SKM-1 treated with dmso at 0.1 percent for 144 hours (cell line): Measurements from ENCODE around the gene ZFPL1.
A peak's percentile ranks its signal among the peaks of the same experiment; 100 is the strongest.

Experiments used
- DNase-seq: peaks from one replicate; lab custom pipeline; 2025; ENCODE audit not compliant: unreplicated experiment; lab: John Stamatoyannopoulos, UW

ZFPL1 gene

DNA sequence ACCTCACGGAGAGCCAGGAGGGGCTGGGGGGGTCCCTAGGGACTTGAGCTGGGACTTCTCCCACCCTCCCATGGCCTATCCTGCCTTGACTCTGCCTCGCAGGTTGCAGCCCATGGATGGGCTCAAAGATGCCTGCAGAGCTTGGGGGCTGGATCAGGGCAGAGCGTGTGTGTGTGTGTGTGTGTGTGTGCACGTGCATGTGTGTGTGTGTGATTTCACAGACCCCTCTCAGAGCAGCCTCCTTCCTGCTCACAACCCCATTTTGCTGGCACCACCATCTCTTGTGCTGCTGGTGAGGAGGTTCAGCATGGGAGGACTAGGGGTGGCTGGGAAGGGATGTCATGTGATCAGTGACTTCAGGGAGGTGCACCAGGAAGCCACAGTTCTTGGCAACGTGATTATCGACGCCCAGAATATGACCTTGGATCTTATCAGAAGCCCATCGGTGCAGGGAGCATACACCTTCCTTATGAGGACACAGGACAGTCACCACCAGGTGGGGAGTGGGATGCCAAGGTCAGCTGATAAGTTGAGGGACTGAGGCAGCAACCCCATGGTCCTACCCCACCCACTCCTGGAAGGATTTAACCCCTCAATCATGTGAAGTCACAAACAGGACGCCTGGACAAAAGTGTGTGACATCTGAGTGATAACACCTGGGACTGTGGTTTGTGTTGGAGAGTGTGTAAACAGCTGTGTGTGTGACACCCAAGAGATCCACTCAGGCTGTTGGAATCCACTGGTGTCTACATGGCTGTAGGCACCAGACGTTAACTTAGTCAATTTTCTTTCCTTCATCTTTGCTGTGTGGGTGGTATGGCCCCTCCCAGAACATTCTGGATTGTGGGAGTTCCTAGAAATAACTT, 23.8 kb upstream of the ZFPL1 start:
- DNase-seq, result no peak

DNA sequence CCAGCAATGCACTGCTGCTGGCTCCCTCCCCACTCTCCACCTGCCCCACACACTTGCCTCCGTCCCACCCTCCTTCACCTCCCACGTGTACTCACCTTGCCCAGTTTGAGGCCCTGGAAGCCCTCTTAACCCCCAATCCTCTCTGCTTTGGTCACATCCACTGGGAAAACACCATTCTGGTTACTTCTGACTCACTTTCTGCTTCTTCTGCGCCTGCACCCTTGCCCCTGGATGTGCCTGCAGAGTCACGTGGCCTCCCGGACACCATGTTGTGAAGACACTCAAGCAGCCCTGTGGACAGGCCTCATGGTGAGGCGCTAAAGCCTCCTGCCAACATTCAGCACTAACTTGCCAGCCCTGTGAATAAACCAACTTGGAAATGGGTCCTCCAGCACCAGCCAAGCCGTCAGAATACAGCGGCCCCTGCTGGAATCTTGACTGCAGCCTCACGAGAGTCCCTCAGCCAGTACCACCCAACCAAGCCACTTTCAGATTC, 23.1 kb upstream of the ZFPL1 start:
- no peak for DNase-seq

DNA sequence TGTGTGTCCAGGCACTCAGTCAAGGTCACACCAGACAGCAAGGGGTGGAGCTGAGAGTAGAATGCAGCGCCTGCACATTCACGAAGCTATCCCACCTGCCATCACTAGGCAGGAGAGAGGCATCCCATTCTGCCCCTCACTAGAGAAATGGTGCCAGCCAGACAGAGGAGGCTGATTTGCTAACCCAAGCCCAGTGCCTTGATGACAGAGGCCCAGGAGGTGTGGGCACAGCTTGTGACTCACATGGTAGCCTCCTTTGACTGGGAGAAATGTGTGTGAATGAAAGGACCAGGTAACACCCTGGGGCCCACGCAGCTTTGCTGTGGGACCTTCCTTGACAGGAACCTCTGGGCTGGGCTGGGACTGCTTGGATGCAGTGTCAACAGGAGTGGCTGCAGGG, 20.5 kb upstream of the ZFPL1 start:
- no peak for DNase-seq

DNA sequence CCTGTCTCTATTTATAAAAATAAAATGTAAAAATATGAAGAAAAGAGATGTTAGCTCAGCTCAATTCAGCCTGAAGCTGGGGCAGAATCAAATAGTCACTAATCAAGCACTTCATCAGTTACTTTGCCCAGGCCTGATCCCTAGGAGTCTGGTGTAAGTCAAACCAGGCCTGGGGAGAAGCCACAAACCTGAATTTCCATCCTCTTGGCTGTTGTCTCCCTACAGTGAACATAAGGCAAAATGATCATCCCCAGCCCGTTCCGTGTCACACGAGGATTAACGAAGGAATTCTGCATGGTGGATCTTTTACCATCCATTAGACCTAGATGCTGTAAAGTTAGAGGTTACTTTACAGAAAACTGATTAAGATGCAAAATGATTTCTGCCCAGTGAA, 19.2 kb upstream of the ZFPL1 start:
- no peak for DNase-seq

DNA sequence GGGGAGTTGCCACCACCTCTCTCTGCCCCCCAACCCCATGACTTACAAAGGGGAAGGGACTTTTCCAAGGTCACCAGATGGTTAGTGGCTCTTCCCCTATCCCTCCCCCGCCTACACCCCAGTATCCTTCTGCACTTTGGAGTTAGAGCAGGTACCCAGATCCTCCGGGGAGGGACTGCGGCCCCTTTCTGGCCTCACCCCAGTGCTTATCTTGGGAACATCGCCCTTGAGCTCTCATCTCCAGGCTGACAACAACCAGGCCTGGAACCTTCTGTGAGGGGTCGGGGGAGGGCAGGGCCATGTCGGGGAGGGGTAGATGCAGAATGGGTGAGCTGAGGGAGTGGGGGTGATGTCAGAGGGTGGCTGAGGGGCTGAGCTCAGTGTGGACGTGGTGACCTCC, 18.2 kb upstream of the ZFPL1 start:
- no peak for DNase-seq

DNA sequence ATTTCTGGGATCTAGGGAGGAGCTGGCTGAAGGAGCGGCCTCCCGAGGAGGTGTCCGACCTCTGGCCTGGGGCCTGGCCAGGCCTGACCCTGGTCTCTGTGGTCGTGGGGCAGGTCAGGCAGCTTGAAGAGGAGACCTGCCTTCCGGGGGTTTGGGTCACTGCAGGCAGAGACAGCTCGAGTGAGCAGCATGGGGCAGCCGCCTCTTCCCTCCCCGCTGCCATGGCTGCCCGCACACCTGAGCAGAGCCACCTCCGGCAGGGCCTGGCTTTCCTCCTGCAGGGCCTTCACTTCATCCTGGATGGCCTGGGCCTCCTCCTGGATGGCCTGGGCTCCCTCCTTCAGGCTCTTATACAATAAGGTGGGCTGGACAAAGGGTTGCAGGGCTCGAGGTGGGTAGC, 17.7 kb upstream of the ZFPL1 start:
- DNase-seq, result no peak

DNA sequence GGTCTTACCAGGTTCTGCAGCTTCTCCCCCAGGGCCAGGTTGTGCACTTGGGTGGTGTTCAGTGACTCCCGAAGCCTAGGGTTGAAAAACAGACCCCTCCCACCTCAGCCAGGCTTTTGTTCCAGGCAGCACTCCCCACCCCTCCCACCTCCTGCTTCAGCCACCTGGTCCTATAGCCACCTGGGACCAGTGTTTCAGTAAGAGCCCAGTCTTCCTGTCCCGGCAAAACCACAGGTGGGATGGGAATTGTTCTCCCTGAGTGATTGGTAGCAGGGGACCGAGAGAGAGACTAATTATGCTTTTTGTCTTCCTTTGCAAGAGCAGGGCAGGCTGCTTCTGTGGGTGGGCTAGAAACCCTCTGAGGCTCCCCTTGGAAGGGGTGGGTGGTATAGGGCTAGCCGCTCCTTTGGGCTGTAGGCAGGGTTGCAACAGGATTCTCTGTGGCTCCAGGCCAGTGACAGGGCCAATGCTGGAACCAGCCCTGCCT, 17.2 kb upstream of the ZFPL1 start:
- DNase-seq, result no peak

DNA sequence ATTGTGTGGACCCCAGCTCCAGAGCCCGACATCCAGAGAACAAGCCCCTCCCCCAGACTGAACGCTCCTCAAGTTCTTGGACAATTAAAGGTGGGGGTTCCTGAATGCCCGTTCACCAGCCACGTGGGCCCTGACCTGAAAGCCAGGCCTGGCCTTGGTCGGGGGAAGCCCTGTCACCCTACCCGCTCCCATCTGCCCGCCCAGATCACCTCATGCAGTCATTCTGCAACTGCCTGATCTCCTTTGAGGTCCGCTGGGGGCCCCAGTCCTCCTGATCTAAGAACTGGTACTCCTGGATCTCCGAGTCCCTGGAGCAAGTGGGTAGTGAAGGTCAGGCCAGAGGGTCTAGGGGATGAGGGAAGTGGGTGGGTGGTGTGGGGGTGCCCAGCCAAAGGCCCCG, 16.6 kb upstream of the ZFPL1 start:
- no peak for DNase-seq

DNA sequence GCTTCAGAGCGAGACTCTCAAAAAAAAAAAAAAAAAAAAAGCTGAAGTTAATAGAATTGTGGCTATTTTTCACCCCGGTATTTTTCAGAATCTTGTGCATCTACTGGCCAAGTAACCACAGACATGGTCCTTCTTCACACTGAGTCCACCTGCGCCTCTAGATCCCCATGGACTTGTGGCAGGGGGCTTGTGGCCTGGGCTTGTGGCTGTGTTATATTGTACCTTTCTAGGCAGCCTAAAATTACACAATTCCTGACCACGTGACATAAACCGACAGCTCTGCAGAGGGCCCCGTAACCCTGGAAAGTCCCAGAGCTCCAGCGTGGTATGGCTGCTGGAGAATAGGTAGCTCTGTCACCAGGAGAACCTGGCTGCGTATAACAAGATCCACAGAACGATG, 14.8 kb upstream of the ZFPL1 start:
- DNase-seq, result peak; percentile 48

DNA sequence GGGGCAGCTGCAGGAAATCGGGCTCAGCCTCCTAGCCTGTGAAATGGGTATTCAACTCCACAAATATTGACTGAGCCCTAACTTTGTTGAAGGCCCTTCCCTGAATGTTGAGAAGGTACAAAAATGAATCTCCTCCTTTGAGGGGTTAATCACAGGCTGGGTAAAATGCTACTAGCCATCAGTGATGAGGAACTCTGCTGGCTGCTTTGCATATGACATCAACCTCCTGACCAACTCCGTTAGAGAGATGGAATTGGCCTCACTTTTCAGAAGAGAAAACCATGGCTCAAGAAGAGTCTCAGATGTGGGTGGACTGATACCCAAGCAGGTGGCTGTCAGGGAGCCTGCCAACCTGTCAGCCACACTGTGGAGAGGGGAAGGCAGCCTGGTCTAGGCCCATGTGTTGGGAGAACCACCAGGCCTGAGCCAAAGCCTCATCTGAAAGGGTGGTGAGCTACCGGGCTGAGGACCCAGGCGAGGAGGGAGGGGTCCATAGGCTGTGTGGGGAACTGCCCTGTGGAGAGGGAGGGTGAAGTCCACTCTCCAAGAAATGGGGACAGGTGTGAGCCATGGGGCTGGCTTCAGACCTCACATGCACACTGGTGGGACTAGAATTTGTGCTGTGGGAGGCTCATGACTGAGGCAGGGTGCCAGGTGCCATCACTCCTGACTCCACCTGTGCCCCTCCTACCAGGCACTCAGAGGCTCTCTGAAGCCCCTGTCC, 12.0 kb upstream of the ZFPL1 start:
- no peak for DNase-seq

DNA sequence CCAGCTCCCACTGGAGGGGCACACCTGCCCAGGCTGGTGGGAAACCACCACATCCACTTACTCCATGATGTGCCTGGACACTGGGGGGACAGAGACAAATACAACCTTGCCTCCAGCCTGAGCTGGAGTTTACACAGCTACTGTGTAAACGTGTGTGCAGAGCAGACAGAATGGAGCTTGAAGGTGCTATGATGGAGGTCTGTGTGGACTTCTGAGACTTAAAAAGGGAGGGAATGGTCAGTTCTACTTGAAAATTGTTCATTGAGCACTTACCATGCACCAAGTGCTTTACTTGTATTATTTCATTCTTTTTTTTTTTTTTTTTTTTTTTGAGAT, 11.4 kb upstream of the ZFPL1 start:
- no peak for DNase-seq

DNA sequence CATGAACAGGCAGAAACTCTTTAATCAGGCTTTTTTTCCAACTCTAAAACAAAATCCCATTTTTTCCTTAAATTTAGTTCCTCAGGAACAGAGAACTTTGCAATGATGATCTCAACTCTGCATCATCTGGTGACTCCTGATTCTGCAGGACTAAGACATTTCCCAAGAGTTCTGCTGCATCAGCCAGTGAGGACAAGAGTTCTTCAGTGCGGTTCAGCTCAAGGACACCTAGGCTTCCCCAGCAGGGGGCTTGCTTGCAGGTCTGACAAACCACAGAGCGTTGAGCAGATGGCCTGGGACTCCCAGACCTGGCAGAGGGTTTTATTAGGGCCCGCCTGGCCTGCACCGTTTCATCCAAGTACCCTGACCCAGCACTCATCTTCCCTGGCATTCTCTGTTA, 6.6 kb upstream of the ZFPL1 start:
- no peak for DNase-seq

DNA sequence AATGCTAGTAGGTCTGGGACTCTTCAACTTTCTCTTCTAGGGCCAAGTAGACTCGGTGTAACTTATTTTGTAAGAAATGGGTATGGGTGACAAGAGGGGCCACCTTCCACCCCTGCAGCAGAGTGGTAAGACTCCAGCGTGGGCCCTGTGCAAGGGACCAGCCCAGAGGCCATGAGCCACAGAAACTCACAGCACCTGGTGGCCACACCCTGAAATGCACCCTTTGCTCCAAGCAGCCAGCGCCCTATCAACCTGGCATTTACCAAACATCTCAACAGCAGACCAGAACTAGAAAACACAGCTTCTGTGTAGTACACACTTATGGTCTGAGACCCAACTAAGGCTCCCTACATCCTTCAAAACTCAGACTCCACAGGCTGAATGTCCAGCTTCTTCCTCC, 5.9 kb upstream of the ZFPL1 start:
- peak; percentile 33 for DNase-seq

DNA sequence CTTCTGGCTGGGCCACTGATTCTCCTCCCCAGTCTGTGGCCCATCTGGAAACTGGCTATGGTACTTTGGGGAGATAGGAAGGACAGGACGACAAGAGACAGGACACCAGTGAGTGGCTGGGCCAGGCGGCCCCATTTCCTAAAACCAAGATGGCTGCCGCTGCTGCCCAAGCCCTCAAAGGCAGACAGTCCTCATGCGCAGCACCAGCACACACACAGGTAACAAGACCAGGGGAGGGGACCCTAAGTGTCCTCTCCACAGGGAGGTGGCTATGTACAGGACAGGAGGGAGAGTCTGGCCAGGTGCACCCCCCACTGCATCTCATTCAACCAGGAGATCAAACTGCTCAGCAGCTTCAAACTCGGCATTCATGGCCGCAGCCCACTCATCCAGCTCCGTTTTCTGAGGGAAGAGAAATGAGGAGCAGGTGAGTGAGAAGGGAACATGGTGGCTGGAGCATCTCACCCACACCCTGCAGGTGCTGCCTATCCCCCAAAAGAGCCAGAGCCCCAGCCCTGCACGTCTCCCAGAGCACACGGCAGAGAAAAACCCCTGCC, 5.2 kb upstream of the ZFPL1 start:
- no peak for DNase-seq

DNA sequence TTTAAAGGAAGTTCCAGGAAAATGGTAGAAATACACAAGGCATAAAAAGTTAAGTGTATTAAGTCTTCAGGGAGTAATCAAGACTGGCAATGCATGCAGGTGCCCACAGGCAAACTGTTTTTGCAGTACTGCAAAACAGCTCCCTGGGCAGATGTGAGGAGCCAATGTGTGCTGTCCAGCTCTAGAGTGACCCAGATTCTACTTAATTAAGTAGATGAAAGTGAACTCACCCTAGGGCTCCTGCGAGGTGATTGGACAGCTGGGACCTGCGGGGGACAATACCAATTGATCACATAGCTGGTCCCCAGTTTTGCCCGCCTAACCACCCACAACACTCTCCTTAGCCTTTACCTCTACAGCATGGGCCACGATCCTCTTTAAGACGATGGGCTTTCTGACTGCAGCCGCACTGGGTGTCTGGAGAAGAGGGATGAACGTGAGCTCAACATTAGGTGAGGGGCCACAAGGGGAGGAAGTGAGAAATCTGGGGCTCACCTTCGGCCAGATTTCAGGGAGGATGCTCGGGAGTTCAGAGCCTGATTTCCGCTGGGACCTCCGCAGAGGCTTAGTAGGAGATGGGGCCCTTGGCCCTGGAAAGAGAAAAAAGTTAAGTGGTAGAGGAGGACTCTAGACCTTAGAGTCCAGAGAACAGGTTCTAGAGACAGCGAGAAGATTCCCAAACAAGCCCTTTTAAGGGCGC, 738 bp upstream of the ZFPL1 start:
- DNase-seq, result no peak

DNA sequence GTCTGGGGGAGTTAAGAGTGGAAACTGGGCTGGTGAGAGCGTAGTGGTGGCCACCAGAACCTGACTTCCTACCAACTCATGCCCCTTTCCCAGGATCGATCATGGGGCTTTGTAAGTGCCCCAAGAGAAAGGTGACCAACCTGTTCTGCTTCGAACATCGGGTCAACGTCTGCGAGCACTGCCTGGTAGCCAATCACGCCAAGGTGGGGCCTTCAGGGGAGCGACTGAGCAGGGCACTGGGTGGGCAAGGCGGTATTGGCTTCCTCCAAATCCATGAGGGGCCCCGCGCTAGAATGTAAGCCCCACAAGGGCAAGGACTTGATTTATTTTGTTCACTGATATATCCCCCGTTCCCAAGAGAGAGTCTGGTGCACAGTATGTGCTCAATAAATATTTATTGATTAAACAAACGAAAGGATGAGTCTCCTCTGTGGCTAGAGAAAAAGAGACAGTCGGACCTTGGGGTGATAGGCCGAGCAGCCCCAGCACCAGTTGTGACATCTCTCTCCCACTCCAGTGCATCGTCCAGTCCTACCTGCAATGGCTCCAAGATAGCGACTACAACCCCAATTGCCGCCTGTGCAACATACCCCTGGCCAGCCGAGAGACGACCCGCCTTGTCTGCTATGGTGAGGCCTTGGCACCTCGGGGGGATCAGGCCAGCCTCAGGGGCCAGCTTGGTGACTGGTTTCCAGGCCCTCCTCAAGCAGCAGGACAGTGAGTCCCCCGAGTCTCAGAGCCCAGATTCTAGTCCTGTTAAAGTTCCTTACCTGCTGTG, 765 bp downstream of the ZFPL1 start:
- no peak for DNase-seq

DNA sequence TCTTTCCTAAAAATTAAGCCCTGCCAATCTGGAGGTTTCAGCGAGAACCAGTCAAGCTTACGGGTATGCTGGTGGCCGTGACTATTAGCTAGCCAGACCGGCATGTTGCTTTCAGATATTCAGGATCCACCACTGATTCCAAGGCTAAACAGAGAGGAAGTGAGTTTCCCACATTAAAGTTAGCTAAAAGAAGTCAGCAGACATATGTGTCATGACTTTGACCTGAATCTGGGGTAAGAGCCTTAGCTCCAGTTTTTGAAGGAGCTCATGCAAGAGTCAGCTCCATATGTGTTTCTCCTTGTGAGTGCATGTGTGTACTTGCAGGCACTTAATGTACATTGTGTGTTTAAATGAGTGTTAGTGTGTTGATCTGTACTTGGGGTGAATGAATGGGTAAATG, 1.4 kb downstream of the ZFPL1 start:
- DNase-seq, result no peak

DNA sequence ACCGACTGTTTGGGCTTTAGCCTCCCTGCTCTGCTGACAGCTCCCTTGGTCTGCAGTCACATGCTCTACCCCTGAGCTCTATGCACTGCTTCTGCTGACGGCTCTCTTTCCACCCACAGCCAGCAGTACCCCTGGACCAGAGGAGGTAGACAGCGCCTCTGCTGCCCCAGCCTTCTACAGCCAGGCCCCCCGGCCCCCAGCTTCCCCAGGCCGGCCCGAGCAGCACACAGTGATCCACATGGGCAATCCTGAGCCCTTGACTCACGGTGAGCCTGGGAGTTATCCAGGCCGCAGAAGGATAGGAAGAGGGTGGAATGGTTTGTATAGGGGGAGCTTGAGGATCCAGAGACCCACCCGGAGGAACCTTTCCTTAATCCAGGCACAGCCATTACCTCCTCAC, 2.8 kb downstream of the ZFPL1 start:
- no peak for DNase-seq

DNA sequence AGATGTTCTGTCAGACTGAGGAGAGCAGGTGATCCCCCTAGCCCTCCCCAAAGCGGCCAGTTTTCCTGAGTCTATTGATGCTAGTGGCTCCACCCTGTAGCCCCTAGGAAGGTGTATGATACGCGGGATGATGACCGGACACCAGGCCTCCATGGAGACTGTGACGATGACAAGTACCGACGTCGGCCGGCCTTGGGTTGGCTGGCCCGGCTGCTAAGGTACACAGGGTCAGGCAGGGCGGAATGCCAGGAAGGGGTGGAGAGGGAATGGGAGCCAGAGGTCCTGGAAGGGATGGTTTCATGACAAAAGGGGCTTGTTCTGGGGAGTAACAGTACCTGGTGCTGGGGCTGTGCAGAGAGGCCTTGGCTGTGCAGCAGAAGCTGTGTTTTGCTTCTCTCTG, 3.2 kb downstream of the ZFPL1 start:
- DNase-seq, result no peak

DNA sequence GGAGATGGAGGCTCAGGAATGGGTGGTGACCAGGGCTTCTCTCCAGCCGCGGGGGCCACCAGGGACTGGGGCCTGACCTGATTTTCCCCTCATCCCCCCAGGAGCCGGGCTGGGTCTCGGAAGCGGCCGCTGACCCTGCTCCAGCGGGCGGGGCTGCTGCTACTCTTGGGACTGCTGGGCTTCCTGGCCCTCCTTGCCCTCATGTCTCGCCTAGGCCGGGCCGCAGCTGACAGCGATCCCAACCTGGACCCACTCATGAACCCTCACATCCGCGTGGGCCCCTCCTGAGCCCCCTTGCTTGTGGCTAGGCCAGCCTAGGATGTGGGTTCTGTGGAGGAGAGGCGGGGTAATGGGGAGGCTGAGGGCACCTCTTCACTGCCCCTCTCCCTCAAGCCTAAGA, 3.8 kb downstream of the ZFPL1 start:
- no peak for DNase-seq

DNA sequence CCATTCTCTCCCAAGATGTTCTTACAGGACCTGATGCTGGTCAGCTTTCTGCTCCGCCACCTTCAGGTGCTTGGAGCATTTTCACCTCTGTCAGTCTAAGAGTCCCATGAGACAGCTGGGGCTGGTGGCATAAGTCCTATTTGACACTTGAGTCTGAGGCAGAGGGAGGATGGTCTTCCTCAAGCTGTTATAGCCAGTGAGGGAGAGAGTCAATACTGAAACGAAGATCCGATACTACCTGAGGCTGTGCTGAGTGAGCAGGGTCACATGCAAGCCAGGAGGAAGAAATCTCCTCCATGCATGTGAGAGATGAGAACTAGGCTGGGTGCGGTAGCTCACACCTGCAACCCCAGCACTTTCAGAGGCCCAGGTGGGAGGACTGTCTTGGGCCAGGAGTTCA, 5.6 kb downstream of the ZFPL1 start:
- DNase-seq, result no peak
